Naive thymus-derived CD4-positive, alpha-beta T cell (primary cell): Measurements from ENCODE around the gene MPPE1. TPM values are rescaled to one million over a fixed set of nuclear protein-coding genes. Genes with fewer than 3 reads are reported as not detected.

Experiments used
- ATAC-seq: fragments of 150-1000 bp; cut with Tn5 transposase; 2 replicates; pipeline ENCODE4 v1.10.0; 2021; ENCODE audit warnings: mild to moderate bottlenecking, moderate library complexity
- CTCF ChIA-PET: fragments of 350-600 bp; sonication (Branson Sonifier 250); formaldehyde crosslinking; loops from one replicate; lab custom pipeline; 2021; ENCODE audit warnings: antibody characterized with exemption; lab: Charles Lee
- POLR2A ChIA-PET: fragments of 350-600 bp; sonication (Branson Sonifier 250); formaldehyde crosslinking; loops from one replicate; lab custom pipeline; 2021; ENCODE audit warnings: antibody characterized with exemption, inconsistent platforms; lab: Charles Lee
- DNase-seq, 9 donors: peaks; one replicate each; pipeline versions ENCODE4 v3.0.0 to v3.0.0-alpha.2; 2020 to 2022; ENCODE audit warnings: mixed read lengths in 1 of 9
- H3K27ac ChIP-seq: one replicate; pipeline ENCODE4 v1.7.0; 2013; ENCODE audit warnings: mild to moderate bottlenecking, low read depth, low read length, moderate library complexity
- H3K27me3 ChIP-seq, 2 donors: one replicate each; pipeline ENCODE4 v1.7.0; 2013; ENCODE audit warnings: low read length in 2 of 2, mild to moderate bottlenecking in 2 of 2, moderate library complexity in 2 of 2; ENCODE audit not compliant: control insufficient read depth in 2 of 2, insufficient read depth in 2 of 2
- H3K36me3 ChIP-seq, 3 experiments: 1 replicate in 2 of 3; 2 replicates in 1 of 3; pipeline ENCODE4 v1.7.0; 2013; ENCODE audit warnings: low read length in 3 of 3, mild to moderate bottlenecking in 3 of 3, moderate library complexity in 1 of 3; ENCODE audit not compliant: insufficient read depth in 3 of 3, control insufficient read depth in 2 of 3
- H3K4me1 ChIP-seq, 2 donors: one replicate each; pipeline ENCODE4 v1.7.0; 2013; ENCODE audit warnings: low read length in 2 of 2, mild to moderate bottlenecking in 2 of 2, moderate library complexity in 1 of 2; ENCODE audit not compliant: control insufficient read depth in 2 of 2, insufficient read depth in 2 of 2
- H3K4me3 ChIP-seq: 2 replicates; pipeline ENCODE4 v1.7.0; 2013; ENCODE audit warnings: mild to moderate bottlenecking, low read length
- H3K9me3 ChIP-seq, 3 experiments: 1 replicate in 2 of 3; 2 replicates in 1 of 3; pipeline ENCODE4 v1.7.0; 2013; ENCODE audit warnings: low read length in 3 of 3; ENCODE audit not compliant: control insufficient read depth in 2 of 3
- H3K27ac Mint-ChIP-seq, 9 donors: one replicate each; pipeline ENCODE4 v1.8.0; 2020 to 2022; ENCODE audit warnings: mixed read lengths in 9 of 9, mild to moderate bottlenecking in 8 of 9, moderate library complexity in 5 of 9, inconsistent platforms in 2 of 9
- H3K27me3 Mint-ChIP-seq, 5 donors: one replicate each; pipeline ENCODE4 v1.8.0; 2021 to 2022; ENCODE audit warnings: mixed read lengths in 5 of 5, mild to moderate bottlenecking in 1 of 5
- H3K36me3 Mint-ChIP-seq, 5 donors: one replicate each; pipeline ENCODE4 v1.8.0; 2020 to 2022; ENCODE audit warnings: mixed read lengths in 5 of 5, mild to moderate bottlenecking in 3 of 5, inconsistent platforms in 1 of 5
- H3K4me1 Mint-ChIP-seq, 7 donors: one replicate each; pipeline ENCODE4 v1.8.0; 2020 to 2022; ENCODE audit warnings: mixed read lengths in 7 of 7, mild to moderate bottlenecking in 3 of 7, inconsistent platforms in 1 of 7
- H3K4me3 Mint-ChIP-seq, 10 donors: one replicate each; pipeline ENCODE4 v1.8.0; 2020 to 2022; ENCODE audit warnings: mild to moderate bottlenecking in 10 of 10, mixed read lengths in 10 of 10, moderate library complexity in 6 of 10, inconsistent platforms in 2 of 10
- H3K9me3 Mint-ChIP-seq, 11 donors: one replicate each; pipeline ENCODE4 v1.8.0; 2020 to 2022; ENCODE audit warnings: mixed read lengths in 11 of 11, mild to moderate bottlenecking in 4 of 11, inconsistent platforms in 1 of 11, moderate library complexity in 1 of 11
- intact Hi-C, 2 donors: fragments of 100-400 bp; cut with micrococcal nuclease; formaldehyde crosslinking; loops; one replicate each; pipeline ENCODE4 v1.15.1; 2023
- polyA plus RNA-seq, 2 donors: library from polyadenylated mRNA; unstranded; fragments of 300-500 nt; fragmentation: Illumina TruSeq; gene quantifications; one replicate each; pipeline ENCODE4 v1.2.3, GENCODE V29; 2021
- total RNA-seq, 6 experiments: library from RNA in 5 of 6; stranded (reverse) in 5 of 6; gene quantifications; 1 replicate in 5 of 6; 2 replicates in 1 of 6; pipeline ENCODE4 v1.2.3 and lab custom pipeline; 2021 to 2026

Gene MPPE1
- total and polyA plus RNA-seq, 7 experiments from 2014 or later, result 45.6 to 88.0 (median 70.3) TPM

DNA sequence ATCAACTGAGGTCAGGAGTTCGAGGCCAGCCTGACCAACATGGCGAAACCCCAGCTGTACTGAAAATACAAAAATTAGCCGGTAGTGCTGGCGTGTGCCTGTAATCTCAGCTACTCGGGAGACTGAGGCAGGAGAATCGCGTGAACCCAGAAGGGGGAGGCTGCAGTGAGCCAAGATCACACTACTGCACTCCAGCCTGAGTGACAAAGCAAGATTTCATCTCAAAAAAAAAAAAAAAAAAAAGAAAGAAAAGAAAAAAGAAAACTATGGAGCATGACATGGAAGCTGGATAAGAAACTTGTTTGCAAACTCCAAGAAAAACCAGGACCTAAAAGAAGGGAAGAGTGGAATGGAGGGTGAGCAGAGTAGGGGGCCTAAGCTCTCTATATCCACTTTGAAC lies 58.8 kb downstream of the MPPE1 start:
- peaks cover 0 to 15% (median 0%) of the 10 kb centered on the region in 5 donors for H3K27me3 Mint-ChIP-seq
- H3K36me3 Mint-ChIP-seq, result peaks cover 0 to 4% (median 3%) of the 10 kb centered on the region in 5 donors
- CTCF ChIA-PET, result interaction anchor here (1.6 kb wide), 1 partner anchor 149 kb away, joined by 3 read pairs; no protein-coding TSS in a partner anchor
- peaks cover 19 to 21% of the 10 kb centered on the region in 2 donors for H3K4me1 ChIP-seq
- ATAC-seq (no peak), DNase-seq (no peak)
- H3K9me3 Mint-ChIP-seq, result no peaks in the 10 kb centered on the region
- H3K27me3 ChIP-seq, result no peaks in the 10 kb centered on the region
- peaks cover 0 to 4% (median 0%) of the 10 kb centered on the region in 3 experiments for H3K36me3 ChIP-seq
- intact Hi-C loops, result no loop called here
- H3K27ac ChIP-seq, result peak overlapping the region; percentile 96
- H3K4me3 ChIP-seq, result no peak overlapping the region
- peak overlapping the region in 8 of 10 donors; percentile 46 to 100 (median 92) for H3K4me3 Mint-ChIP-seq
- peak overlapping the region; percentile 23 to 100 (median 100) for H3K27ac Mint-ChIP-seq
- no peaks in the 10 kb centered on the region for H3K9me3 ChIP-seq
- POLR2A ChIA-PET, result interaction anchor here (0.6 to 1.2 kb wide), 5 partner anchors 28 to 1777 kb away, joined by 3 to 6 read pairs (median 3); no protein-coding TSS in a partner anchor
- peaks cover 16 to 50% (median 40%) of the 10 kb centered on the region in 7 donors for H3K4me1 Mint-ChIP-seq

- Histone ChIP-seq H3K27me3 (no peaks in the 10 kb centered on the region), H3K4me1 (peaks cover 7 to 11% of the 10 kb centered on the region in 2 donors), H3K27ac (no peak overlapping the region), H3K4me3 (no peak overlapping the region), H3K36me3 (peaks cover 0 to 4% (median 0%) of the 10 kb centered on the region in 3 experiments), H3K9me3 (no peaks in the 10 kb centered on the region)
- Mint-ChIP-seq H3K9me3 (no peaks in the 10 kb centered on the region), H3K27ac (peak overlapping the region in 8 of 9 donors; percentile 4 to 100 (median 56)), H3K27me3 (peaks cover 0 to 15% (median 0%) of the 10 kb centered on the region in 5 donors), H3K36me3 (peaks cover 0 to 4% (median 3%) of the 10 kb centered on the region in 5 donors), H3K4me1 (peaks cover 16 to 35% (median 27%) of the 10 kb centered on the region in 7 donors), H3K4me3 (peak overlapping the region in 1 of 10 donors; percentile 2)
- POLR2A ChIA-PET, result no interaction called here
- CTCF ChIA-PET, result no interaction called here
- DNase-seq (no peak), ATAC-seq (no peak)
- intact Hi-C loops, result no loop called here
These were observed 60.3 kb downstream of the MPPE1 start for GRCh38 chr18:11847811-11848210.

GRCh38 chr18:11845654-11846053 lies 62.5 kb downstream of the MPPE1 start:
- no peaks in the 10 kb centered on the region for H3K36me3 ChIP-seq
- no peak overlapping the region for H3K4me3 Mint-ChIP-seq
- intact Hi-C loops, result no loop called here

GRCh38 chr18:11844436-11844835 lies 63.7 kb downstream of the MPPE1 start:
- intact Hi-C loops, result no loop called here
- DNase-seq (no peak), ATAC-seq (no peak)
- no peaks in the 10 kb centered on the region for H3K27me3 ChIP-seq
- H3K36me3 ChIP-seq, result no peaks in the 10 kb centered on the region
- Mint-ChIP-seq H3K4me1 (peaks cover 0 to 7% (median 5%) of the 10 kb centered on the region in 7 donors), H3K27me3 (peaks cover 0 to 15% (median 0%) of the 10 kb centered on the region in 5 donors), H3K36me3 (no peaks in the 10 kb centered on the region), H3K27ac (no peak overlapping the region), H3K4me3 (no peak overlapping the region), H3K9me3 (no peaks in the 10 kb centered on the region)
- no peak overlapping the region for H3K27ac ChIP-seq
- no peaks in the 10 kb centered on the region for H3K9me3 ChIP-seq
- POLR2A ChIA-PET, result no interaction called here
- H3K4me3 ChIP-seq, result no peak overlapping the region
- CTCF ChIA-PET, result no interaction called here
- peaks cover 0 to under 1% of the 10 kb centered on the region in 2 donors for H3K4me1 ChIP-seq

More at GRCh38 chr18:11845654-11846053, 62.5 kb downstream of the MPPE1 start:
- Mint-ChIP-seq H3K27me3 (peaks cover 0 to 15% (median 0%) of the 10 kb centered on the region in 5 donors), H3K9me3 (no peaks in the 10 kb centered on the region), H3K36me3 (no peaks in the 10 kb centered on the region), H3K4me1 (peaks cover 8 to 20% (median 15%) of the 10 kb centered on the region in 7 donors), H3K27ac (no peak overlapping the region)
- ChIA-PET CTCF (no interaction called here), POLR2A (interaction anchor here (0.6 to 1.4 kb wide), 3 partner anchors 14 to 111 kb away, joined by 3 read pairs; no protein-coding TSS in a partner anchor)
- no peaks in the 10 kb centered on the region for H3K27me3 ChIP-seq
- H3K9me3 ChIP-seq, result no peaks in the 10 kb centered on the region
- H3K4me3 ChIP-seq, result no peak overlapping the region
- no peak overlapping the region for H3K27ac ChIP-seq
- peaks cover 4 to 6% of the 10 kb centered on the region in 2 donors for H3K4me1 ChIP-seq
- ATAC-seq (no peak), DNase-seq (no peak)

GRCh38 chr18:11842562-11842961 lies 65.6 kb downstream of the MPPE1 start:
- ChIA-PET CTCF (no interaction called here), POLR2A (no interaction called here)
- H3K4me3 Mint-ChIP-seq, result no peak overlapping the region
- no peak overlapping the region for H3K27ac Mint-ChIP-seq
- peaks cover 0 to 2% (median 0%) of the 10 kb centered on the region in 5 donors for H3K27me3 Mint-ChIP-seq
- H3K36me3 ChIP-seq, result no peaks in the 10 kb centered on the region
- intact Hi-C loops, result no loop called here
- no peaks in the 10 kb centered on the region for H3K36me3 Mint-ChIP-seq
- H3K27ac ChIP-seq, result no peak overlapping the region
- H3K9me3 Mint-ChIP-seq, result no peaks in the 10 kb centered on the region
- no peaks in the 10 kb centered on the region for H3K4me1 ChIP-seq
- no peaks in the 10 kb centered on the region for H3K27me3 ChIP-seq
- ATAC-seq (no peak), DNase-seq (no peak)
- H3K9me3 ChIP-seq, result no peaks in the 10 kb centered on the region
- no peak overlapping the region for H3K4me3 ChIP-seq
- H3K4me1 Mint-ChIP-seq, result no peaks in the 10 kb centered on the region

DNA sequence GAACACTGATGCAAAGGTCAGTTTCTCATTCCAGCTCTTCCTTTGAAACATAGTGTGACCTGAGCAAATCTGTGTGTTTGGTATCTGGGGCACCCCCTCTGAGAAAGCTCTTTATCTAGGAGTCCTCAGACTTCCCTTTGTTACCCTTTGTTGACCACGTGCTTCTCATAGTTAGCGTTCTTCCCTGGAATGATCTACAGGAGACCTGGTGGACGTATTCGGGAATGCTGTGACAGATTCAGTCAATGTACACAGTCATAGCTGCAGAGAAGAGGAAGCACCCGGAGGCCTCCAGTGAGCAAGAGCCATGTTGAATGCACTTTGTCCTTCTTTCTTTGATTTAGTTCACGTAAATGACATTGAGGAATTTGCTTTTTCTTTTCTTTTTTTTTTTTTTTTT lies 67.6 kb downstream of the MPPE1 start:
- H3K27ac Mint-ChIP-seq, result peak overlapping the region in 1 of 9 donors; percentile 18
- no peak overlapping the region for H3K4me3 Mint-ChIP-seq
- DNase-seq (no peak), ATAC-seq (no peak)
- H3K27me3 Mint-ChIP-seq, result peaks cover 0 to 2% (median 0%) of the 10 kb centered on the region in 5 donors
- Histone ChIP-seq H3K4me1 (no peaks in the 10 kb centered on the region), H3K4me3 (no peak overlapping the region), H3K27me3 (no peaks in the 10 kb centered on the region), H3K36me3 (no peaks in the 10 kb centered on the region), H3K9me3 (no peaks in the 10 kb centered on the region), H3K27ac (no peak overlapping the region)
- POLR2A ChIA-PET, result interaction anchor here (1.0 to 1.2 kb wide), 2 partner anchors 10 kb away, joined by 3 to 10 read pairs; partner anchors contain the start of gene CHMP1B
- no peaks in the 10 kb centered on the region for H3K36me3 Mint-ChIP-seq
- no peaks in the 10 kb centered on the region for H3K4me1 Mint-ChIP-seq
- CTCF ChIA-PET, result no interaction called here
- H3K9me3 Mint-ChIP-seq, result no peaks in the 10 kb centered on the region
- intact Hi-C loops, result no loop called here
